HG02623 (cell line): ENCODE data around the gene JMJD6.

Experiments
- ATAC-seq: cut with Tn5 transposase; IDR thresholded peaks from one replicate; pipeline ENCODE4 v1.9.1; 2021; ENCODE audit warnings: moderate library complexity; ENCODE audit not compliant: unreplicated experiment

The JMJD6 gene

DNA sequence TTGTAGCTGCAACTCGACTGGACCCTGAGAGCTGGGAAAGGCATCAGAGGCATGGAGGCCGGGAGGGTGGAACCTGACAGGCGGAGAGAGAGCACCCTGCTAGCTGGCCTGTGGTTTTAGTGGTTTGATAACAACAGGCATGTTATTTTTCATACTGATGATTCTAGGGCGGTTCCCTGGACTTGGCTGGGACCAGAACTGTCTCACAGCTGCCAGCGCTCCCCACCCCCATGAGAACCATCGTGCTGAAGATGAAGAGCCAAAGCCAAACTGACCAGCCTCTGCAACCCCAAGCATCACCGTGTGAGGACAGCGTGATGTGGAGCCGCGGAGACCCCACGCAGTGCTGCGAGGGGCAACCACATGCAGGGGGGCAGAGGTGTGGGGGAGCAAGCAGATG, 44.1 kb downstream of the JMJD6 start:
- no peak for ATAC-seq

DNA sequence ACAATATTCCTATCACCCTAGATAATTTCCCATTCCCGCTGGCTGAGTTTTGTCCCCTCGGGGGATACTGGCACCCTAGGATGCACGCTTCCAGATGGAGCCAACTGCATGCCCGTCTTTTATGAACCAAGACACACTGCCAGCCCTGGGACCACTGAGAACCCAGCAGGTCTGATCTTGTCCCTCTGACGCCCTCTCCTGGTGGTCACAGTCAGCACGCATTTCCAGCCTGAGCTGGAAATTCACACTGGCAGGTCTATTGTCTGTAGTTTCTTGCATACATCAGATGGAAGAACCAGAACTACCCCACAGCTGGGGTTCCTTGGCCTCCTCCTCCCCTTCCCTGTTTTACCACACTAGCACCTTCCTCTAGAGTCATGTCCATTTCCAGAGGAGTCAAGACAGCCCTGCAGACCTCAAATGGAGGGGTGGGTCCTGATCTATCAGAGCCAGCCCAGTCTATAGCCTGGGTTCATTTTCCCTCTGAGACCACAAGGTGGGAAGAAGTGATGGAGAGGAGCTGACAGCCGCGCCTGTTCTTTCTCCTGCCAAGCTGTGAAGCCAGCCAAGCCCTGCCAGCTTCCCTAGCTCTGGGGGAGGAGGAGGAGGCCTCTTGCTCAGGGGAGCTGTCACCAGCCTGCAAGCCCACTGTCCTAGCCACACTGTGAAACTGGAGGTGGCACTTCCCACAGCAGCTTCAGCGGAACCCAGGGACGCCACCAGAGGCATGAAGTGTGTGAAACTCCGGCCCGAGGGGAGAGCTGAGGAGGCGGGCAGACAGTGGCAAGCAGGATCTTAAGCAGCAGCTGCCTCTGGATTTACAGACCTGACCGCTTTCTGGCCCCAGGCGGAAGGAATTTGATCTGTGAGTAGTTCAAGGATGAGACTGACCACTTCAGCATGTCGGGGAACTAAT, 44.9 kb downstream of the JMJD6 start:
- ATAC-seq, result no peak

DNA sequence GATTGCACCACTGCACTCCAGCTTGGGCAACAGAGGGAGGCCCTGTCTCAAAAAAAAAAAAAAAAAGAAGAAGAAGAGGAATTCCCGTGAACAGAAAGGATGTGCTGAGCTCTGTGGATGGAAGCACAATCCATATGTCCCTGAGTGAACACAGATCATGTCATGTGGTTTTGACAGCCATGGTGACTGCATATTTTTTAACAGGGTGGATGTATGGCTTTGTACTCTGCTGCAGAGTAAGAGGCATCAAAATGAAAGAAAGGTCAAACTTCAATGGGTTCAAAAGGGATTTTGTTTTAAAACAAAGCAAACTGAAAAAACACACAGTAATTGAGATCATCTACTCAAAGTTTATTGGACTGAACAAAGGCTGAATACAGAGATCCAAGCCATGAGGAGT, 47.2 kb downstream of the JMJD6 start:
- no peak for ATAC-seq

DNA sequence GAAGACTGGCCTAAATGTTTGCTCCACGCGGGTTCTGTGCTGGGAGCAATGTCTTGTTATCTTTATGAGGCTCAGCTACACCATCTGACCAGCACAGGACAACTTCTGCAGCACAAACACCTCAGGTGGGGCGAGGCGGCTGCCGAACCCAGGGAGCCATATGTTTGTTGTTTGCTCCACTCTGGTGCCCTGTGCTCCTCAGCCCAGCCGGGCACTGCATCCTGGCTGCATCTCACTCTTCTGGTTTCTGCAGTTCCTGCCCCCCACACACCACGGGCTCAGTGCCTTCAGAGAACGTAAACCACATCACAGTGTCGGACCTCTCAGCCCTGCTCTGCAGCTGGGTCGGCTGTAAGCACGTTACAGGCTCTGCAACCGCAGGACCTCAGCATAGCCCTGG, 48.1 kb downstream of the JMJD6 start:
- ATAC-seq, result no peak

DNA sequence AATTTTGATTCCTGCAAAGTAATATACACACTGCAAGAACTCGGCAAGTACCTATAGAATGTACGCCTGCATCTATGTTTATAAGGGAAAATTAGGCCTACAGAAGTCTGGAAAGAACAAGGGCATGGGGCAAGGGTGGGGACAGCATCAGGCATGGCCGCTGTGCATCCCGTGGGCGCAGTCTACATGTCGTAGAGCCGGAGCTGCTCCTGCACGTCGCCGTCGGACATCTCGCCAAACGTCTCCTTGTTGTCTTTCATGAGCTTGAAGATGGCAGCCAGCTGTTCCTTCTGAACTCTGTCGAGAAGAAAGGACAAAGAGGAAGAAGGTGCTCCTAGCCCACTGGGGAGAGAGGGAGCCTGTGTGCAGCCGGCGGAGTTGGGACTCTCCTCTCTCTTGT, 49.0 kb downstream of the JMJD6 start:
- ATAC-seq, result no peak

DNA sequence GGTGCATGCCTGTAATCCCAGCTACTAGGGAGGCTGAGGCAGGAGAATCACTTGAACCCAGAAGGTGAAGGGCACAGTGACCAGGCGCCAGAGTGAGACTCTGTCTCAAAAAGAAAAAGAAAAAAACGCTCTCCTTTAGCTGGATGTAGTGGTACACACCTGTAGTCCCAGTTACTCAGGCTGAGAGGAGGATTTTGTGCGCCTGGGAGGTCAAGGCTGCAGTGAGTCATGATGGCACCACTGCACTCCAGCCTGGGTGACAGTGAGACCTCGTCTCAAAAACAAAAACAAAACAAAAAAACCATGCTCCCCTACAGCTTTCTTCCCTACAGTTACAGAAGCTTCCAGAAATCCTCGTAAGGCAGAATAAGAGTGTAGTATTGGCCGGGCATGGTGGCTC, 49.8 kb downstream of the JMJD6 start:
- no peak for ATAC-seq

DNA sequence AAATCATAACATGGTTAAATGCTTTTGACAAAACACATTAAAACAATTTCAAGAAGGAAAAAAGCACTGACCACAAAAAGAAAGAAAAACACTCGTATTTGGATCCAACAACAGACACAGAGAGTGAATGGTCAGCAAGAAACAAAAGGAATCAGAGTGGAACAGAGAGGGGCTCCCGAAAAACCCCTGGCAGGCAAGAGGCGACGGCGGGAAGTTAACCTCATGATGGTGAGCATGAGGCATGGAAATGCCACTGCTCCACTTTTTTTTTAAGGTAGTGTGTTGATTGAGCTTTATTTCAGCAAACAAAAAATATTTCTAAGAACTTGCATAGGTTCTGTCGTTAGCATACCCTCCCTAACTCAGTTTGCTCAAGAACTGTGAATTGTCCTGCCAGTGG, 50.8 kb downstream of the JMJD6 start:
- no peak for ATAC-seq

DNA sequence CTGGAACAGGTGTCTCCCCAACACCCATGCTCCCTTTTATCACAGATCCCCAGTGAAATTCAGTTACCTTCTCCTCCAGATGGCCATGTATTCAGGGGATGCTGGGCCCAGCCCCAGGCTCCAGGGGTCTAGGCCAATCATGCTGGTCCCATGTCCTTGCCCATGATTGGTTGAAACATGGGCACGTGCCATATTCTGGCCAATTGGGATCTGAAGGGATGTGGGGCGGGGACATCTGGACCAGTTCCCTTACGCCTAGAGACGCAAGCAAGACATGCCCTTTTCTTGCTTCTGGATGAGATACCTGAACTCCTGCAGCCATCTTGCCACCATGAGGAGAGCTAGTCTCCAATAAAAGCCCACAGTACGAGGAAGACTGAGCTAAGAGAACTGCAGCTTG, 51.8 kb downstream of the JMJD6 start:
- no peak for ATAC-seq

DNA sequence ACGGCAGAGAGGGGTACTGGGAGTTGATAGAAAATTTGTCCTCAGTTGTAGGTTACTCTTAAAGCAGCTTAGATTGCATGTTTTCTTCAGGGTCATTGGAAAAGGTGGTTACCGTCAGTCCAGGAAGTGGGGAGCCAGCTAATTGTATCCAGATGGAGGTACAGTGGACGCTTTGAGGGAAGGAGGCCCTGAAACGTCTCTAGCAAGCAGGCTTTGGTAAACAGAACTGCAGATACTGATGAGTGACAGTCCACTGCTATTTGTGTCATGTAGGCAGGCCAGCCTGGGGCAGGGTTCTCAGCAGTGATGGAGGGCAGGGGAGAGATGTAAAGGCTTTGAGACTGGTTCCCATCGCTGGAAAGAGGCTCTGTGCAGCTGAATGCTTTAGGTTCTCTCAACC, 52.7 kb downstream of the JMJD6 start:
- no peak for ATAC-seq

DNA sequence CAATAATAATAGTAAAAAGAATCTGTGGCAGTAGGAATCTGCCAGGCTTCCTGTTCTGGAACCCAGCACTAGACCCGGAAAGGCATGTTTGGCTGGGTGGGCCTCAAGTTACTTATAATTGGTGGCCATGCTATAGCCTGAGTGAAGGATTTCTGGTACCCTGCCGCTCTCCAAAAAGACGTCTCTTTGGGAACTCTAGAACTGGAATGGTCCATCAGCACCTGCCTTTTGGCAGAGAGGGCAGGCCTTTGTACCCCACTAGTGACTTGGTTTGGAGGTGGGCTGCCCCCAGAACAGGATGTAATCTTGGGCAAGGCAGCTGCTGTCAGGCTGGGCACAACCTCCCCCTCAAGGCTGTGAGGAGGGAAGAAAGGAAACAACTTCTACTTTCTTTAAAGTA, 53.5 kb downstream of the JMJD6 start:
- ATAC-seq, result no peak

DNA sequence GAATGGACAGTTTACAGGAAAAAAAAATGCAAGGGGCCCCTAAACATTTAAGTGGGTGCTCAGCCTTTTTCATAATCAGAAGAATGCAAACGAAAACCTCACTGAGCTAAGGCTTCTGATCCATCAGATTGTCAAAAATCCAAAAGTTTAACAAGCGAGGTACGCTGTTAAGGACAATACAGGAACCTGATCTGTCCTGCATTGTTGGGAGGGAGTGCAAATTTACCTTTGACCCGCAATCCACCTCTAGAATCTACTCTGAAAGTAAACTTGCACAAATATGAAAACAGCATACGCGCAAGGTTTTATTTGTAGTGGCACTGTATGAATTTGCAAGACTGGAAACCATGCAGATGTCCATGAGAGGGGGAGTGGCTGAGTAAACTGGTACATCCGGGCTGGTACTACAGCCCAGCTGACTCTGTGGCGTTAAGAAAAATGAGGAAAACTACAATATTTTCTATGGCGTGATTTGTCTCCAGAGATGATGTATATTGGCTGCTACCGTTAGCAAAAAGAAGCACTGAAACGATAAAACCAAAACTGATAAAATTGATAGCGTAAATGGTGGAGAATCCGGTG, 54.0 kb downstream of the JMJD6 start:
- no peak for ATAC-seq

DNA sequence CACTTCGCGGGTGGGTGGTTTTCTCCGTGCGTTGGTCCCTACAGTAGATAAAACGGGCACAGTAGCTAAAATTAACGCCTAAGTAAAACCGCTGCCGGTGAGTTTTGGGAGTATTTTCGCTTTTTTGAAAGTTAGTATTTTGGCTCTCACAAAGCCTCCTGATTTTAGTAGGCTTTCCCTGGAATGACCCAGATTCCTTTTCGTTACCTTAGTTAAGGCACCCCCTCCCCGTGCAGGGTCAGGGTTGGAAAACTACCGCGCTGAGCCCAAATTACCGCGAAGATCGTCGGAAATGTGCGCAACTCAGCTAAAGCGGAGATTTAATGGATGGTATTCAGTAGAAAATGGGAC, 54.5 kb downstream of the JMJD6 start:
- ATAC-seq, result no peak

DNA sequence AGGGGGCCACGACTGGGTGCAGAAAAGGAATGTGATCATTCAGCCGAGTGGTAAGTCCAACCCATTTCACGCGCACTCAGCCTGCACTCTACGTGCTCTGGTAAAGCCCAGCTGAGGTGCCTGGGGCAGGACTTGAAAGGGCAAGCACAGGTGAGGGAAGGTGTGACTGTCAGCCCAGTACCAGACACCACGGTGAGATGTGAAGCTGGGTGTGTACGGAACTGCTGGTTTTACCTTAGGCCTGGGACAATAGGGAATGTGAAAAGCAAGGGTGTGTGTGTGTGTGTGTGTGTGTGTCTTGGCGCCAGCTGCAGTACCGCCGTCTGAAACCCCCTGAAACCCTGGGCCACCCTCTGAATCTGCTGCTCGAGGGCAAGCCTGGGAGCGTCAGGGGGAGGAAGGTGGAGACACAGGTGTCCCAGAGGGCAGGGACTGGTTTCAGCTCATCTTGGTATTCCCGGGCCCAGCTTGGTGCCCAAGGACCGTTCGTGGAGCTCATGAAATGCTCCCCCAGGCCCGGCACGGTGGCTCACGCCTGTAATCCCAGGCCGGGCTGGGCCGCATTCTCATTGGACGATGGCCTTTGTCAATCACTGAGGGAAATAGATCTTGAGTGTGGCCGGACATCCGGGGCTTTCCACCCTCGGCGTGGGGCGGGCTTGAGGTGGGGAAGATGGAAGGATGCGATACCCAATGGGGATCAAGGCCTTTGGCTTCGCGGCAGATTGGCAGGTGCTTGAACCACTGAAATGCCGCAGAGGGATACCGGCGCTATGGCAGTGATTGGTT, 55.1 kb downstream of the JMJD6 start:
- peak; percentile 98 for ATAC-seq

DNA sequence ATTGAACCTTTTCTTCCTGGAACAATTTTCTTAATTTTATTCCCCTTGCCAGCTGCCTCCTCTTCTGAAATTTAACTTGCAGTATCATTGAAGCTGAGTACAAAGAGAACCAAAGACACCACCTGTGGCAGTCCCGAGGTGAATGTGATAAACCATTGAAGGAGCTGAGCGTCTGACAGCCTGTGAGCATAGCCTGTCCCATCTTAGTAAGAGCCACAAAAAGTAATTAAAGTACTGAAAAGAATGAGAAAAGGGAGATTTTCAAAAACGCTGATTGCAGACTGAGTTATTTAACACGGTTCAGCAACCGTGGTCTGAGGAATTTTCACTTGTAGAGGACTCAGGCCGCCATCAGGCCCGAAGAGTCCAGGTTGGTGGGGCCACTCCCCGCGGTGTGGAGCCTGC, 55.7 kb downstream of the JMJD6 start:
- ATAC-seq, result no peak

DNA sequence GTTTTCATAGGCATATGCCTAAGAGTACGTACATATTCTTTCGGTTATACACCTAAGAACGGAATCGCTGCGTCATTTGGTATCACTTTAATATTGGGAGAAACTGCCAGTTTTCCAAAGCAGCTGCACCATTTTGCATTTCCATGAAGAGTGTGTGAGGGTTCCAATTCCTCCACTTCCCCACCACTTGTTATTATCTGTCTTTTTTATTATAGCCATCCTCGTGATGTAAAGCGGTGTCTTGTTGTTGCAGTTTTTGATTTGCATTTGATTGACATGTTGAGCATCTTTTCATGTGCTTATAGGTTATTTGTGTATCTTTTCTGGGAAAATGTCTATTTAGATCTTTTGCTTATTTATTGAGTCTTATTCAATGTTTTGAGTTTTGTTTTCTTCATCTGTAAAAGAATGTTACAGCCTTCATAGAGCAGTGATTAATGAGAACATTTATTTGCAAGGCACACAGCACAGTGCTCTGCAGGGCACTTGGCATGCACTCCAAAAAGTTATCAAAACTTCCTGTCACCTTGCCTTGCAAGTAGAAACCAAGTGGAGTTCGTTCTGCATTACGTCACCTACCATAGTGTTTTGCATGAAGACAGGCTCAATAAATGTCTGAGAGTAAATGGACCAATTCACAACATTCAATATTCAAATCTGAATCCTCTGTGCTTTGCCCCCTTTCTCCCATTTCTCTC, 56.2 kb downstream of the JMJD6 start:
- ATAC-seq, result no peak
